Liver (tissue), 9 donors: ENCODE results near the gene C1R. TPM values are rescaled to one million over a fixed set of nuclear protein-coding genes. Genes with fewer than 3 reads are reported as not detected.
"Not testable (repeated sequence)": the region's sequence is repeated elsewhere in the genome, so short reads cannot be mapped to it uniquely, and the experiment has no call there.

Source experiments
- DNase-seq: peaks from one replicate; pipeline ENCODE4 v3.0.0-alpha.2; 2017; ENCODE audit warnings: low spot score
- H3K27ac ChIP-seq, 2 donors: one replicate each; pipeline ENCODE4 v1.7.0; 2013; ENCODE audit warnings: inconsistent platforms in 2 of 2, low read length in 2 of 2, control low read depth in 1 of 2, low read depth in 1 of 2, mild to moderate bottlenecking in 1 of 2
- H3K27me3 ChIP-seq, 4 donors: one replicate each; pipeline versions ENCODE4 v1.6.1 to v1.7.0; 2013; ENCODE audit warnings: low read length in 3 of 4, inconsistent platforms in 1 of 4, mild to moderate bottlenecking in 1 of 4, moderate library complexity in 1 of 4; ENCODE audit not compliant: control insufficient read depth in 4 of 4, insufficient read depth in 4 of 4
- H3K36me3 ChIP-seq, 4 donors: one replicate each; pipeline versions ENCODE4 v1.6.1 to v1.7.0; 2013; ENCODE audit warnings: low read length in 3 of 4, mild to moderate bottlenecking in 3 of 4, low read depth in 1 of 4, moderate library complexity in 1 of 4; ENCODE audit not compliant: control insufficient read depth in 4 of 4, insufficient read depth in 3 of 4
- H3K4me1 ChIP-seq, 4 donors: one replicate each; pipeline versions ENCODE4 v1.6.1 to v1.7.0; 2013; ENCODE audit warnings: low read length in 3 of 4, mild to moderate bottlenecking in 3 of 4, moderate library complexity in 1 of 4; ENCODE audit not compliant: control insufficient read depth in 4 of 4, insufficient read depth in 4 of 4
- H3K4me3 ChIP-seq, 3 donors: one replicate each; pipeline versions ENCODE4 v1.6.1 to v1.7.0; 2013; ENCODE audit warnings: low read length in 3 of 3, control low read depth in 1 of 3, low read depth in 1 of 3, mild to moderate bottlenecking in 1 of 3
- H3K9ac ChIP-seq, 2 donors: one replicate each; pipeline ENCODE4 v1.7.0; 2013; ENCODE audit warnings: low read length in 2 of 2, mild to moderate bottlenecking in 2 of 2, moderate library complexity in 2 of 2, control low read depth in 1 of 2, low read depth in 1 of 2
- H3K9me3 ChIP-seq, 4 donors: one replicate each; pipeline versions ENCODE4 v1.6.1 to v1.7.0; 2013; ENCODE audit warnings: low read length in 3 of 4; ENCODE audit not compliant: control insufficient read depth in 4 of 4
- EGR1 ChIP-seq, 2 donors: IDR thresholded peaks; 2 replicates each; pipeline ENCODE4 v1.6.1; 2016 to 2018; ENCODE audit warnings: antibody characterized with exemption in 2 of 2, low read depth in 2 of 2
- FOXA1 ChIP-seq: IDR thresholded peaks from 2 replicates; pipeline ENCODE4 v1.6.1; 2016; ENCODE audit warnings: antibody characterized with exemption
- FOXA2 ChIP-seq: IDR thresholded peaks from 2 replicates; pipeline ENCODE4 v1.6.1; 2016; ENCODE audit warnings: antibody characterized with exemption
- GABPA ChIP-seq, 2 donors: IDR thresholded peaks in 1 of 2; conservative IDR thresholded peaks in 1 of 2; 2 replicates each; pipeline ENCODE4 v1.6.1; 2016; ENCODE audit warnings: antibody characterized with exemption in 2 of 2, mild to moderate bottlenecking in 1 of 2, moderate library complexity in 1 of 2
- HNF4G ChIP-seq: IDR thresholded peaks from 2 replicates; pipeline ENCODE4 v1.6.1; 2016; ENCODE audit warnings: antibody characterized with exemption
- NR2F2 ChIP-seq: IDR thresholded peaks from 2 replicates; pipeline ENCODE4 v1.6.1; 2016; ENCODE audit warnings: antibody characterized with exemption
- RAD21 ChIP-seq, 2 donors: IDR thresholded peaks; 2 replicates each; pipeline ENCODE4 v1.6.1; 2016; ENCODE audit warnings: antibody characterized with exemption in 2 of 2, mild to moderate bottlenecking in 2 of 2
- RXRA ChIP-seq, 2 donors: IDR thresholded peaks; 2 replicates each; pipeline ENCODE4 v1.6.1; 2017 to 2018; ENCODE audit warnings: antibody characterized with exemption in 2 of 2, mild to moderate bottlenecking in 1 of 2
- SP1 ChIP-seq: IDR thresholded peaks from 2 replicates; pipeline ENCODE4 v1.6.1; 2018; ENCODE audit warnings: antibody characterized with exemption, mild to moderate bottlenecking
- TAF1 ChIP-seq: conservative IDR thresholded peaks from 2 replicates; pipeline ENCODE4 v1.6.1; 2016; ENCODE audit warnings: antibody characterized with exemption, mild to moderate bottlenecking
- YY1 ChIP-seq: IDR thresholded peaks from 2 replicates; pipeline ENCODE4 v1.6.1; 2016; ENCODE audit warnings: antibody characterized with exemption, mild to moderate bottlenecking
- WGBS: extraction: QIAGEN DNeasy Blood & Tissue Kit; methylation state at CpG from one replicate; pipeline ENCODE4 v1.1.7; 2013; 5-methylcytosine and 5-hydroxymethylcytosine counted together
- polyA plus RNA-seq, 2 donors: library from polyadenylated mRNA; stranded (reverse) in 1 of 2; unstranded in 1 of 2; fragments of 200-250 nt in 1 of 2; fragments of >200 nt in 1 of 2; fragmentation: Nextera tagmentation in 1 of 2; extraction: Ambion mirVana in 1 of 2; gene quantifications; one replicate each; pipeline versions ENCODE4 v1.2.1 to v1.2.3, GENCODE V29; 2013 to 2015
- total RNA-seq, 2 donors: library from RNA; depleted of rRNA; stranded (reverse); fragments of >200 nt; gene quantifications; one replicate each; pipeline ENCODE4 v1.2.3, GENCODE V29; 2014
- donor health status: healthy.
- donor health status: healthy.
- donor health status: healthy.
- donor health status: healthy.
- donor health status: healthy.

The C1R gene
- total and polyA plus RNA-seq, 4 donors, result 211 to 1,822 (median 1,153) TPM

DNA sequence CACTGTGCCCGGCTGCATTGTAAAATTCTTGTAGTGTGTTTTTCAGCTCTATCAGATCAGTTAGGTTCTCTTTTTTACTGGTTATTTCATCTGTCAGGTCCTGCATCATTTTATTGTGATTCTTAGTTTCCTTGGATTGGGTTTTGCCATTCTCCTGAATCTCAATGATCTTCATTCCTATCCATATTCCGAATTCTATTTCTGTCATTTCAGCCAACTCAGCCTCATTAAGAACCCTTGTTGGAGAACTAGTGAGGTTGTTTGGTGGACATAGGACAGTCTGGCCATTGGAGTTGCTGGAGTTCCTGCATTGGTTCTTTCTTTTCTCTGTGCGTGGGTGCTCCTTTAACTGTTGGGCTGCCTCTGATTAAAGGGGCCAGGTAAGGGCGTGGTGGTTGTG lies 37.3 kb downstream of the C1R start:
- WGBS, result 94% methylated on average over 4 of the region's 4 CpGs
- H3K9me3 ChIP-seq, result no peaks in the 10 kb centered on the region
- no peaks in the 10 kb centered on the region for H3K36me3 ChIP-seq
- H3K4me3 ChIP-seq, result no peak overlapping the region
- H3K4me1 ChIP-seq, result peaks cover 1 to 14% (median 3%) of the 10 kb centered on the region in 4 donors
- no peak for DNase-seq
- no peak overlapping the region for H3K27ac ChIP-seq
- no peak overlapping the region for H3K9ac ChIP-seq
- TF ChIP-seq SP1 (no peak), GABPA (IDR thresholded peaks at IDR 0.05 in 1 of 2, conservative IDR thresholded peaks at IDR 0.05 in 1 of 2) (no peak), RXRA (IDR thresholded peaks at IDR 0.05) (no peak), EGR1 (IDR thresholded peaks at IDR 0.05; ENCODE audit: low read depth in 2 of 2) (no peak), TAF1 (no peak), RAD21 (IDR thresholded peaks at IDR 0.05) (no peak), FOXA2 (no peak), HNF4G (no peak)
- H3K27me3 ChIP-seq, result no peaks in the 10 kb centered on the region

DNA sequence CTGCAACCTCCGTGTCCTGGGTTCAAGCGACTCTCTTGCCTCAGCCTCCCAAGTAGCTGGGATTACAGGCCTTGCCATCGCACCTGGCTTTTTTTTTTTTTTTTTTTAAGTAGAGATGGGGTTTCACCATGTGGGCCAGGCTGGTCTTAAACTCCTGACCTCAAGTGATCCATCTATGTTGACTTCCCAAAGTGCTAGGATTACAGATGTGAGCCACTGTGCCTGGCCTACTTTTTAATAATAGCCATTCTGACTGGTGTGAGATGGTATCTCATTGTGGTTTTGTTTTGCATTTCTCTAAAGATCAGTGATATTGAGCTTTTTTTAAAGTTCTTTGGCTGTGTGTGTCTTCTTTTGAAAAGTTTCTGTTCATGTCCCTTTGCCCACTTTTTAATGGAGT lies 42.3 kb downstream of the C1R start:
- not testable (repeated sequence) for H3K4me3 ChIP-seq, H3K9me3 ChIP-seq, H3K27ac ChIP-seq, H3K27me3 ChIP-seq, DNase-seq, H3K9ac ChIP-seq, H3K36me3 ChIP-seq, H3K4me1 ChIP-seq
- WGBS, result 96% methylated on average over 3 of the region's 3 CpGs

DNA sequence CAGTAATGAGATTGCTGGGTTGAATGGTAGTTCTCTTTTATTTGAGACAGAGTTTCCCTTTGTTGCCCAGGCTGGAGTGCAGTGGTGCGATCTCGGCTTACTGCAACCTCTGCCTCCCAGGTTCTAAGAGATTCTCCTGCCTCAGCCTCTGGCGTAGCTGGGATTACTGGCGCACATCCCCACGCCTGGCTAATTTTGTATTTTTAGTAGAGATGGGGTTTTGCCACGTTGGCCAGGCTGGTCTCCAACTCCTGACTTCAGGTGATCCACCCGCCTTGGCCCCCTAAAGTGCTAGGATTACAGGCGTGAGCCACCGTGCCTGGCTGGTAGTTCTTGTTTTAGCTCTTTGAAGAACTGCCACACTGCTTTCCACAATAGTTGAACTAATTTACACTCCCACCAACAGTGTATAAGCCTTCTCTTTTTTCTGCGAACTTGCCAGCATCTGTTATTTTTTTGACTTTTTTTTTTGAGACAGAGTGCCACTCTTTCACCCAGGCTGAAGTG lies 42.7 kb downstream of the C1R start:
- H3K4me1 ChIP-seq, DNase-seq, H3K9me3 ChIP-seq, H3K27ac ChIP-seq, H3K27me3 ChIP-seq, H3K9ac ChIP-seq, H3K4me3 ChIP-seq, H3K36me3 ChIP-seq: not testable (repeated sequence)
- 96% methylated on average over 10 of the region's 10 CpGs for WGBS

DNA sequence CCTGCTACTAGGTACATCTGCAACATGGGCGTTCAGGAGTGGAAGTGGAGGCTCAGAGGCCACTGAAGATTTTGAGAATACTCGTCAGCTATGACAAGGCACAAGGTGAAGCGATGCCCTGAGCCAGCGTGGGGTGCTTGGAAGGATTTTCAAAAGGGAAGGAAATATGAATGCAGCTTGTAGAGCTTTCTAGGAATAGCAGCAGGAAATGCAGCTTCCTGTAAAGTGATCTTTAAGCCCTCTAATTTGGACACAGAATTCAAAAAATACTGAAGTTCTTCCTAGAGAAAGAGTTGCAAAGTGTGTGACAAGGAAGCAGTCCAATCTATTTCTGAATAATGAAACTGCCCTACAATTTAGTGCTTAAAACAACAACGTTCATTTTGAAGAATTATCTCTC lies 44.9 kb downstream of the C1R start:
- H3K4me1 ChIP-seq, result no peaks in the 10 kb centered on the region
- 69% methylated on average over 5 of the region's 5 CpGs for WGBS

DNA sequence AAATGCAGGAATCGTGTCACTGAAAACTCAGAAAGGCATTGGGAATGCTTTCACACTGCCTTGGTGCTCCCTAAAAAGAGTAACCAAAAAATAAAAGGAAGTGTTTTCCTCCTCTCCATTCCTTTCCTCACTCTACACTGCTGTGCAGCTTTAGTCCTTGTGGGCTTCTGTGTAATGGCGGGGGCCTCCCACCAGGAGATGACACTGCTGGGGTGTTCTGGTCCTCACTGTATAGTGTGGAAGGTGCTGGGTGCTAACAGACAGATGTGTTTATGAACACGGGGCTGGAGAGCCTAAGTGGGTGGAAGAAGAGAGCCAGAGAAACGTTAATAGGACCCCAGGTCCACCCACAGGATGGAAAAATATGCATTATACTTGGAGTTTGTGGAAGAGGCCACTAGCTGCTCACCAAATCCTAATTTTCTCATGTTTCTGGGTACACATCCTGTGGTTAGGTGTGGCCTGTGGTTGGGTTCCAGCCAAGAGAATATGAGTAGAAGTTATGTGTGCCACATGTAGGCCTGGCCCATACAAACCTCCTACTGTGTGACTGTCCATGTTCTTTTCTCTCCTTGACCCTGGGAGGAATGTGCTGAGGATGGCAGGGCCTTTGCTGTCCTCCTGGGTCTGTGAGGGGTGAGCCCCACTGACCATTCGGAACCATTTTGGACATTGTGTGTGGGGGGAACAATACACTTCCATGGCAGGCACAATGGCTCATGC lies 45.7 kb downstream of the C1R start:
- WGBS, result 94% methylated on average over 5 of the region's 5 CpGs
- DNase-seq, result no peak
- TF ChIP-seq HNF4G, result no peak
- TF ChIP-seq NR2F2, result no peak
- no peak for TF ChIP-seq TAF1
- no peak for TF ChIP-seq YY1

More for the DNA sequence above, 44.9 kb downstream of the C1R start:
- Histone ChIP-seq H3K4me3 (no peak overlapping the region), H3K27me3 (no peaks in the 10 kb centered on the region), H3K36me3 (no peaks in the 10 kb centered on the region), H3K9ac (no peak overlapping the region), H3K27ac (no peak overlapping the region), H3K9me3 (no peaks in the 10 kb centered on the region)
- TF ChIP-seq FOXA1, result no peak
- TF ChIP-seq NR2F2, result peak; percentile 44
- no peak for TF ChIP-seq GABPA (IDR thresholded peaks at IDR 0.05 in 1 of 2, conservative IDR thresholded peaks at IDR 0.05 in 1 of 2)
- no peak for DNase-seq

More for the DNA sequence above, 45.7 kb downstream of the C1R start:
- no peaks in the 10 kb centered on the region for H3K9me3 ChIP-seq
- no peak overlapping the region for H3K9ac ChIP-seq
- no peaks in the 10 kb centered on the region for H3K27me3 ChIP-seq
- no peaks in the 10 kb centered on the region for H3K36me3 ChIP-seq
- no peak overlapping the region for H3K27ac ChIP-seq
- H3K4me1 ChIP-seq, result no peaks in the 10 kb centered on the region
- no peak overlapping the region for H3K4me3 ChIP-seq
